ENCODE results near the gene ZNF154.

DNA sequence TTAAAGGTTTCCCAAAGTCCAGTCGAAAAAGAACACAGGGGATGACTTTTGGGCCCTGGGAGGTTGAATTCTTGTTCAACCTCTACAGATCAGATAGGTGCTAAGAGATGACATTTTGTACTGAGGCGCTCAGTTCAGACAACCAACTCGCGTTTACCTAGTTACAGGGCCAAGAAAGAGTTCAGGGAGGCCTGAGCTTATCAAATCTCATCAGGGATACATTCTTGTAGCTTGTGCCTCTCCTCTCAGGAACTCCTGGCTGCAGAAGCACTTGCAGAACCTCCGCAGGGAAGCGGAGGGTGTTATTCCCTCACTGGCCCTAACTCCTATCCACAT is 38.4 kb upstream of the ZNF154 start:
- TF ChIP-seq YY1 (IDR thresholded peaks at IDR 0.05; ENCODE audit: insufficient read depth, insufficient read length) (no peak), ZNF274 (IDR thresholded peaks at IDR 0.05; ENCODE audit: low read depth, low read length) (no peak)

All from NT2/D1 (cell line).